Subcutaneous adipose tissue (tissue), 4 donors: ENCODE data around the gene CCL5. TPM values are rescaled to one million over a fixed set of nuclear protein-coding genes. Genes with fewer than 3 reads are reported as not detected.

Source experiments
- total RNA-seq, 4 donors: library from RNA; depleted of rRNA; stranded (reverse); fragments of >200 nt; gene quantifications; one replicate each; pipeline ENCODE4 v1.1.0, GENCODE V29; 2016
- TF ChIP-seq, protein P1 (sequence below): fragments of 450-650 bp; IDR thresholded peaks from one replicate; pipeline ENCODE4 v1.5.1; 2016; ENCODE audit warnings: low read depth, mild to moderate bottlenecking, control low read depth, antibody characterized with exemption, moderate library complexity

The CCL5 gene
- total RNA-seq, 4 donors from 2014 or later, result 0.82 to 11.2 (median 6.8) TPM; not detected in 1

DNA sequence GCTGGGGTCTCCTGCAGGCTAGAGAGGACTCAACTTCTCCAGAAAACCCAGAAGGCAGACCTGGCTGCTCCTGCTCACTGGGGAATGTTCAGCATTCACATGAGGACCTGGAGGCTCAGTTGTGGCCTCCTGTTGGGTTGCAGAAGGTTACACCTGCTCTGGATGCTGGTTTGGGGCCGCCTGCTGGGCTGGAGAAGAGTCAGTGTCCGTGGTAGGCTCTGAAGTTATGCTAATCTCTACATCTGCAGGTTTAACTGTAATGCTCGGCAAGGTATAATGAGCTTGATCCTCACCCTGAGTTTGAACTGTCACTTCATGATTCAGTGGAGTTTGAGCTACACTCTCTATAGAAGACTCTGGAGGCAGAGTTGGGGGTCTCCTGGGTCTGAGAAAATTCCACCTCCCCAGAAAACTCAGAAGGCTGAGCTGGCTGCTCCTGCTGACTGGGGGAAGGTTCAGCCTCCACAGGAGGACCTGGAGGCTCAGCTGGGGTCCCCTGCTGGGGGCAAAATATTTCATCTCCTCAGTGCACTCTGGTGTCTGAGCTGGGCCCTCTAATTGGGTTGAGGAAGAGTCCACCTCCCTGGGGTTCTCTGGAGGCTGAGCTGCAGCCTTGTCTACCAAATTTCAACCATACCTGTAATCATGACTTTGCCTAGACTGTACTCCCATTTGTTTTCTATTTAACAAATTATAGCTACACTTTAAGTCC, 26.9 kb upstream of the CCL5 start:
- TF ChIP-seq, protein P1, sequence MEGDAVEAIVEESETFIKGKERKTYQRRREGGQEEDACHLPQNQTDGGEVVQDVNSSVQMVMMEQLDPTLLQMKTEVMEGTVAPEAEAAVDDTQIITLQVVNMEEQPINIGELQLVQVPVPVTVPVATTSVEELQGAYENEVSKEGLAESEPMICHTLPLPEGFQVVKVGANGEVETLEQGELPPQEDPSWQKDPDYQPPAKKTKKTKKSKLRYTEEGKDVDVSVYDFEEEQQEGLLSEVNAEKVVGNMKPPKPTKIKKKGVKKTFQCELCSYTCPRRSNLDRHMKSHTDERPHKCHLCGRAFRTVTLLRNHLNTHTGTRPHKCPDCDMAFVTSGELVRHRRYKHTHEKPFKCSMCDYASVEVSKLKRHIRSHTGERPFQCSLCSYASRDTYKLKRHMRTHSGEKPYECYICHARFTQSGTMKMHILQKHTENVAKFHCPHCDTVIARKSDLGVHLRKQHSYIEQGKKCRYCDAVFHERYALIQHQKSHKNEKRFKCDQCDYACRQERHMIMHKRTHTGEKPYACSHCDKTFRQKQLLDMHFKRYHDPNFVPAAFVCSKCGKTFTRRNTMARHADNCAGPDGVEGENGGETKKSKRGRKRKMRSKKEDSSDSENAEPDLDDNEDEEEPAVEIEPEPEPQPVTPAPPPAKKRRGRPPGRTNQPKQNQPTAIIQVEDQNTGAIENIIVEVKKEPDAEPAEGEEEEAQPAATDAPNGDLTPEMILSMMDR, result no peak

DNA sequence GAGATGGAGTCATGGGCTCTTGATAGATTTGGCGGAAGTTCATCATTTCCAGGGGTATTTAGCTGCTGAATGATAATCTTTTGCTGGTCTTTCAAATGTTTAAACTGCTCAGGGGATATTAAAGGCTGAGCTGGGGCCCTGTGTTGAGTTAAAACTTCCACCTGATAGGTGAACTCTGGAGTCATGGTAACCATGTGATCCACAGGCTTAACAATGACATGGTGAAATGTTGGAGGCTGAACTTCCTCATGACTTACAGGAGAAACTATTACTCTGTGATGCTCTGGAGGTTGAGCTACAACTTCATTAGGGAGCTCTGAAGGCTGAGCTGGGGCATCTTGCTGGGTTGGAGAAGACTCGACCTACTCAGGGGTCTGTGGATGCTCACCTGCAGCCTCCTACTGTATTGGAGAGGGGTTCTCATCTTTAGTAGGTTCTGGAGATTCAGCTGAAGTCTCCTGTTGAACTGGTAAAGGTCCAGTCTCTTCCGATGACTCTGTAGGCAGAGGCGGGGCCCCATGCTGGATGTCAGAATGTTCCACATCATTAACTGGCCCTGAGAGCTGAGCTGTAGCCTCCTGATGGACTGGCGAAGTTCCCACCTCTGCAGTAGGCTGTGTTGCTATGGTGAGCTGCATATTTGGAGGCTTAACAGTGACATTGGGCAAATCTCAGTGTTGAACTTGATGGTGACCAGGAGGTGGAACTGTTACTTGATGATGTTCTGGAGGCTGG, 26.2 kb upstream of the CCL5 start:
- TF ChIP-seq, protein P1, result no peak

DNA sequence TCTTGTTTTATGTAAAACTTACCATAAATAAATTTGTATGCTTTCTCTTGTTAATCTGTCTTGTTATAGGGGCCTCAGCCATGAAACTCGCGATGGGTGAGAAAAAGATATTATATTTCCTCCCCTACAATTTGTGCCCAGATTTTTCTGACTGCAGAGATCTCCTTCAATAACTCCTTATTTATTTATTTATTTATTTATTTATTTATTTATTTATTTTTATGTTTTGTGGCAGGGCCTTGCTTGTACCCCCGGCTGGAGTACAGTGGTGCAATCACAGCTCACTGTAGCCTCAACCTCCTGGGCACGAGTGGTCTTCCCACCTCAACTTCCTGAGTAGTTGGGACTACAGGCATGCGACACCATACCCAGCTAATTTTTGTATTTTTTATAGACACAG, 23.3 kb upstream of the CCL5 start:
- TF ChIP-seq, protein P1, result no peak

DNA sequence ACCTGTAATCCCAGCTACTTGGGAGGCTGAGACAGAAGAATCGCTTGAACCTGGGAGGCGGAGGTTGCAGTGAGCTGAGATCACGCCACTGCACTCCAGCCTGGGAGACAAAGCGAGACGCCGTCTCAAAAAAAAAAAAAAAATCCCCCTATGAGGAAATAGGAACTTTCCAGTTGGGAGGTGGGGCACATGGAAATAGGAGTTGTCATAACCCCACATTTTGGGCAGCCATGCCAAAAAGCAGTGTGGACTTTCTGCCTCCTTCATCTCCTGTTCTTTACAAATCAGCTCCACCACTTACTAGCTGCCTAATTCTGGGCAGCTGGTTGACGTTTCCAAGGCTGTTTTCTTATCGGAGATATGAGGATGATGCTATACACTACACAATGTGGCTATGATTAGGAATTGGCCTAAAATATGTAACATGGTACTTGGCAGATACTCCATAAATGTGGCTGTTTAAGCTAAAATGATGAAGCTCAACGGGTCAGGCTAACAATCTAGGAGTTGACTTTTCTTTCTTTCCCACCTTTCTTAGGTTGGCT, 21.5 kb upstream of the CCL5 start:
- TF ChIP-seq, protein P1, result no peak

DNA sequence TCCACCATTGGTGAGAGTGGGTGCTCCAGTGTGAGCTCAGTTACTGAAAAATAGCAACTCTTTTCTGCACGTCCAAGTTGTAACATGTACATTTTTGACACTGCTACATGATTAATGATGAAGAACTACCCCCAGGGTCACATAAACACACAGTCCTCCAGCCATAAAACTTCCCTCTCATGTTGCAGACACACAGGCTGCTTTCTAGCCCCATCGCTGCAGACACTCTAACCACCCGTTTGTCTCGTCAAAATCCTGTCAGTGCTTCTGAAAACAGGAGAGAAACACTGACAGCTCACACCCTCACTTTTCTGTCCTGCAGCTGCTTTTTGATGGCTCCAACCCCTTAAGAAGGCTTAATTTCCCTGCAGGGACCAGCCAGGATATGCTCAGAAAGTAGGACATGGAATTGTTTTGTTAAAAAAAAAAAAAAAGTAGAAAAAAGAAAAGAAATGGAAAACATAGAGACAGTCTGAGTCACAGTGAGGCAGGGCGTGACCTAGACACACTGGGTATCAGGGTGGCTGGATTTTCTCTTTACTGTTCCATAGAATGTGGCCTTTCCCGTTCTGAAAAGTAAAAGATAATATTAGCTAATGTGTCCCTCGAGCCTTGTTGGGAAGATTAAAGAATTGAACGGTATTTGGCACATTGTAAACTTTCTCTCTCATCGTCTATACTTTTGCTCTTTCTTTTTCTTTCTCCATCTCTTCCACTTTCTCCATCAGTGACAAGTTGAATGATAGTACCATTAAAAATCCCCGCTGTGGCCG, 20.7 kb upstream of the CCL5 start:
- TF ChIP-seq, protein P1, result no peak

DNA sequence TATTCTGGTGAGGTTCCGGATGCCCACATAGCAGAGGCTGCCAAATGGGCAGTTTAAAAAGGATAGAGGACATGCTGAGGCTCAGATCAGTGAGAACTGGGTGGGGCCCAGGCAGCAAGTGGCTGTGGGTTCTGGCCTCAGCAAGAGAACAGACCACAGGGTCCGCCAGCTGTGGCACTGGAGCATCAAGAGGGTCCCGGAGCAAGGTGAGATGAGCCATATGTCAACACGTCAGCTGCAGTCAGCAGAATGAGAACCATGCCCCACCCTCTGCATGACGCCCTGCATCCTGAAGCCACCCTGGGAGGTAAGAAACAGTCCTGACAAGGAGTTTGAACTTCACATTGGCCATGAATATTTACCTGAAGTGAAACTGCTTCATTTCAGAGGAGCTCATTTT, 20.1 kb upstream of the CCL5 start:
- TF ChIP-seq, protein P1, result no peak
